SK-N-MC (cell line): ENCODE results near the gene TOMM7.

Experiments used
- DNase-seq: peaks from one replicate; pipeline ENCODE4 v3.0.0-alpha.2; 2011; ENCODE audit warnings: low read depth, low spot score
- H3K27ac ChIP-seq: fragments of 200-600 bp; sonication (generic); 2 replicates; pipeline ENCODE4 v1.5.1; 2016; ENCODE audit warnings: mixed run types
- H3K36me3 ChIP-seq: fragments of 200-600 bp; sonication (generic); 2 replicates; pipeline ENCODE4 v1.6.1; 2017; ENCODE audit warnings: antibody characterized with exemption, low read length, mixed read lengths; ENCODE audit not compliant: insufficient read depth
- H3K4me3 ChIP-seq: fragments of 200-600 bp; sonication (generic); 2 replicates; pipeline ENCODE4 v1.5.1; 2016
- H3K9ac ChIP-seq: fragments of 200-600 bp; sonication (generic); 2 replicates; pipeline ENCODE4 v1.8.0; 2017; ENCODE audit warnings: mixed run types, mixed read lengths; ENCODE audit not compliant: insufficient read length
- H3K9me3 ChIP-seq: fragments of 200-600 bp; sonication (generic); 2 replicates; pipeline ENCODE4 v1.6.1; 2017; ENCODE audit warnings: low read depth, mild to moderate bottlenecking, antibody characterized with exemption, low read length, moderate library complexity, mixed read lengths
- EZH2 ChIP-seq: fragments of 200-600 bp; sonication (generic); IDR thresholded peaks from one replicate; pipeline ENCODE4 v1.6.1; 2017; ENCODE audit warnings: antibody characterized with exemption
- FOXP2 ChIP-seq: optimal IDR thresholded peaks from 2 replicates; pipeline ENCODE3; 2011; ENCODE audit warnings: mild to moderate bottlenecking, moderate library complexity; ENCODE audit not compliant: insufficient read depth; ENCODE audit errors: extremely low read length, control extremely low read depth
- POLR2AphosphoS5 ChIP-seq: IDR thresholded peaks from 2 replicates; pipeline ENCODE4 v1.6.1; 2012; ENCODE audit warnings: mild to moderate bottlenecking, low read depth, low read length, borderline replicate concordance

The TOMM7 gene

GRCh38 chr7:22822486-22823141 is at the start of gene TOMM7:
TSS of gene TOMM7 (minus strand) at chr7:22822849. CDS start at chr7:22822779, 70 bp downstream.
- peak within 1 kb of the TSS; percentile 90 for H3K4me3 ChIP-seq
- peaks cover 11% of the 10 kb centered on the region for H3K36me3 ChIP-seq
- H3K9me3 ChIP-seq: no peaks in the 10 kb centered on the region
- peak within 1 kb of the TSS; percentile 86 for H3K9ac ChIP-seq
- TF ChIP-seq EZH2 (no peak), POLR2AphosphoS5 (peak; percentile 96)
- DNase-seq: peak; percentile 86
- H3K27ac ChIP-seq: peak within 1 kb of the TSS; percentile 42; the same call in 1 of the 2 replicates

GRCh38 chr7:22872096-22872807 is 49.6 kb upstream of the TOMM7 start:
- DNase-seq: no peak
- H3K9me3 ChIP-seq: no peaks in the 10 kb centered on the region
- no peak for TF ChIP-seq POLR2AphosphoS5
- TF ChIP-seq FOXP2: no peak
- no peak for TF ChIP-seq EZH2
- no peak overlapping the region for H3K27ac ChIP-seq
- H3K9ac ChIP-seq: no peak overlapping the region
- H3K36me3 ChIP-seq: no peaks in the 10 kb centered on the region
- H3K4me3 ChIP-seq: no peak overlapping the region

GRCh38 chr7:22871661-22872060 is 49.0 kb upstream of the TOMM7 start:
- DNase-seq: no peak
- no peaks in the 10 kb centered on the region for H3K36me3 ChIP-seq
- TF ChIP-seq EZH2: no peak
- TF ChIP-seq POLR2AphosphoS5: no peak
- TF ChIP-seq FOXP2: no peak
- H3K9ac ChIP-seq: no peak overlapping the region
- H3K9me3 ChIP-seq: no peaks in the 10 kb centered on the region
- no peak overlapping the region for H3K4me3 ChIP-seq
- H3K27ac ChIP-seq: no peak overlapping the region

- no peak for TF ChIP-seq EZH2
- TF ChIP-seq POLR2AphosphoS5: no peak
- no peak for TF ChIP-seq FOXP2
- no peaks in the 10 kb centered on the region for H3K9me3 ChIP-seq
- no peak overlapping the region for H3K9ac ChIP-seq
- H3K27ac ChIP-seq: no peak overlapping the region
- no peak overlapping the region for H3K4me3 ChIP-seq
- H3K36me3 ChIP-seq: peaks cover 3% of the 10 kb centered on the region; the same call in 1 of the 2 replicates
- DNase-seq: no peak
Observed at GRCh38 chr7:22868509-22868908, 45.9 kb upstream of the TOMM7 start.

GRCh38 chr7:22867589-22867988 is 44.9 kb upstream of the TOMM7 start:
- no peak for DNase-seq
- Histone ChIP-seq H3K36me3 (peaks cover 6% of the 10 kb centered on the region; the same call in 1 of the 2 replicates), H3K9ac (no peak overlapping the region), H3K4me3 (no peak overlapping the region), H3K27ac (no peak overlapping the region), H3K9me3 (no peaks in the 10 kb centered on the region)
- TF ChIP-seq EZH2 (no peak), POLR2AphosphoS5 (no peak), FOXP2 (no peak)

GRCh38 chr7:22867003-22867402 is 44.4 kb upstream of the TOMM7 start:
- no peak overlapping the region for H3K4me3 ChIP-seq
- TF ChIP-seq FOXP2 (no peak), POLR2AphosphoS5 (no peak)
- H3K9me3 ChIP-seq: no peaks in the 10 kb centered on the region
- H3K9ac ChIP-seq: no peak overlapping the region
- no peak overlapping the region for H3K27ac ChIP-seq
- peaks cover 6% of the 10 kb centered on the region; the same call in 1 of the 2 replicates for H3K36me3 ChIP-seq
- DNase-seq: no peak

- TF ChIP-seq POLR2AphosphoS5 (no peak), FOXP2 (no peak), EZH2 (no peak)
- Histone ChIP-seq H3K9ac (no peak overlapping the region), H3K27ac (0 out of 2 replicates have a peak overlapping the region, but pooled peaks have one; percentile 17), H3K36me3 (peaks cover 15% of the 10 kb centered on the region), H3K4me3 (no peak overlapping the region), H3K9me3 (no peaks in the 10 kb centered on the region)
- DNase-seq: no peak
Observed at GRCh38 chr7:22865602-22865960, 42.9 kb upstream of the TOMM7 start.

GRCh38 chr7:22864855-22865601 is 42.4 kb upstream of the TOMM7 start:
- DNase-seq: no peak
- Histone ChIP-seq H3K9me3 (no peaks in the 10 kb centered on the region), H3K4me3 (no peak overlapping the region), H3K27ac (peak overlapping the region; percentile 17; the same call in 1 of the 2 replicates), H3K9ac (no peak overlapping the region), H3K36me3 (peaks cover 21% of the 10 kb centered on the region)
- no peak for TF ChIP-seq FOXP2
- TF ChIP-seq POLR2AphosphoS5: no peak
- no peak for TF ChIP-seq EZH2
